ENCODE measurements around the gene NRN1L.

- TF ChIP-seq POLR2A (IDR thresholded peaks at IDR 0.05): no peak
- TF ChIP-seq, protein P1, sequence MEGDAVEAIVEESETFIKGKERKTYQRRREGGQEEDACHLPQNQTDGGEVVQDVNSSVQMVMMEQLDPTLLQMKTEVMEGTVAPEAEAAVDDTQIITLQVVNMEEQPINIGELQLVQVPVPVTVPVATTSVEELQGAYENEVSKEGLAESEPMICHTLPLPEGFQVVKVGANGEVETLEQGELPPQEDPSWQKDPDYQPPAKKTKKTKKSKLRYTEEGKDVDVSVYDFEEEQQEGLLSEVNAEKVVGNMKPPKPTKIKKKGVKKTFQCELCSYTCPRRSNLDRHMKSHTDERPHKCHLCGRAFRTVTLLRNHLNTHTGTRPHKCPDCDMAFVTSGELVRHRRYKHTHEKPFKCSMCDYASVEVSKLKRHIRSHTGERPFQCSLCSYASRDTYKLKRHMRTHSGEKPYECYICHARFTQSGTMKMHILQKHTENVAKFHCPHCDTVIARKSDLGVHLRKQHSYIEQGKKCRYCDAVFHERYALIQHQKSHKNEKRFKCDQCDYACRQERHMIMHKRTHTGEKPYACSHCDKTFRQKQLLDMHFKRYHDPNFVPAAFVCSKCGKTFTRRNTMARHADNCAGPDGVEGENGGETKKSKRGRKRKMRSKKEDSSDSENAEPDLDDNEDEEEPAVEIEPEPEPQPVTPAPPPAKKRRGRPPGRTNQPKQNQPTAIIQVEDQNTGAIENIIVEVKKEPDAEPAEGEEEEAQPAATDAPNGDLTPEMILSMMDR (IDR thresholded peaks at IDR 0.05): no peak
These were observed 31.0 kb upstream of the NRN1L start for GRCh38 chr16:67853670-67854069.

Measured in adrenal gland (tissue), 5 donors.